GM12892 (cell line): ENCODE results near the gene NFE2.

ENCODE experiments used
- DNase-seq: peaks from one replicate; pipeline ENCODE4 v3.0.0; 2011; ENCODE audit not compliant: insufficient read length
- FAIRE-seq: peaks from 2 replicates; lab custom pipeline; 2011; peaks lifted over from hg19 to GRCh38; lab: Jason Lieb, UNC
- POLR2A ChIP-seq: IDR thresholded peaks from 2 replicates; pipeline ENCODE4 v1.6.1; 2011; ENCODE audit warnings: low read depth, low read length, control low read depth
- POLR2AphosphoS5 ChIP-seq: IDR thresholded peaks from 2 replicates; pipeline ENCODE4 v1.6.1; 2011; ENCODE audit warnings: low read depth, low read length, control low read depth
- TAF1 ChIP-seq: IDR thresholded peaks from 2 replicates; pipeline ENCODE4 v1.6.1; 2011; ENCODE audit warnings: low read depth, mild to moderate bottlenecking, control low read depth, low read length, borderline replicate concordance

NFE2 gene

DNA sequence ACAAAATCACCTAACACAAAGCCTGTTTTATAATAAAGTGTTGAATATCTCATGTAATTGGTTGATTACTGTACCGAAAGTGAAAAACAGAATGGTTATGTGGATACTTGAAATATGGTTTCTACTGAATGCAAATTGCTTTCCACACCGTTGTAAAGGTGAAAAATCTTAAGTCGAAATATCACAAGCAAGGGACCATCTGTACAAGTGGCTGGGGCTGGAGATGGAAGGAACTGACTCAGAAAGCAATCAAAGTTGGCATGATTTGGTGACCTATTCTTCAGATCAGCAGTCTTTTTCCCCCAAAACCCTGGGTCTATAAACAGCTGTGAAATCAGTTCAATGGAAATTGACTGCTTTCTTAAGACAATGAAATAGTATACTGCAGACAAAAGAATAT lies 24.4 kb downstream of the NFE2 start:
- FAIRE-seq (no peak), DNase-seq (no peak)
- no peak for TF ChIP-seq TAF1
- no peak for TF ChIP-seq POLR2A
- no peak for TF ChIP-seq POLR2AphosphoS5

DNA sequence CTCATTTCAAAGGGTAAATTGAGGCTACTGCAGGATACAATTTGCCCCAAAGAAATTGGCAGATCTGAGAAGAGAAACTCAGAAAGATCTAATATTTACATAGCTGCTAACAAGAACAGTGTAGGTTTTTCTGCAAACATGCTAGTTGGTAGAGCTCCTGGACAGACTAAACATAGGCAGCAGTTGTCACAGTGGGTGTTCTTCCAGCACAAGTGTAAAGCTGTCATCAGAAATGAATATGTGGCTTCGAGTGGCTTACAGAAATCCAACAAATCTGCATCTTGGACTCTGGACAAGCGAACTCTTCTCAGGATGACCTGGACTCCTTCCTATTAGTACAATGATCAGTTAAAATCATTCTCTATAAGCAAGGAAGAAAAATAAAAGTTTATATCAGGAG lies 26.8 kb downstream of the NFE2 start:
- no peak for DNase-seq
- no peak for TF ChIP-seq POLR2A
- TF ChIP-seq POLR2AphosphoS5 = no peak
- no peak for TF ChIP-seq TAF1

GRCh38 chr12:54272214-54272613 lies 28.6 kb downstream of the NFE2 start:
- FAIRE-seq (peak; percentile 5), DNase-seq (no peak)
- TF ChIP-seq TAF1 = no peak
- no peak for TF ChIP-seq POLR2A
- TF ChIP-seq POLR2AphosphoS5 = no peak

More for the DNA sequence above, 26.8 kb downstream of the NFE2 start:
- FAIRE-seq = no peak

DNA sequence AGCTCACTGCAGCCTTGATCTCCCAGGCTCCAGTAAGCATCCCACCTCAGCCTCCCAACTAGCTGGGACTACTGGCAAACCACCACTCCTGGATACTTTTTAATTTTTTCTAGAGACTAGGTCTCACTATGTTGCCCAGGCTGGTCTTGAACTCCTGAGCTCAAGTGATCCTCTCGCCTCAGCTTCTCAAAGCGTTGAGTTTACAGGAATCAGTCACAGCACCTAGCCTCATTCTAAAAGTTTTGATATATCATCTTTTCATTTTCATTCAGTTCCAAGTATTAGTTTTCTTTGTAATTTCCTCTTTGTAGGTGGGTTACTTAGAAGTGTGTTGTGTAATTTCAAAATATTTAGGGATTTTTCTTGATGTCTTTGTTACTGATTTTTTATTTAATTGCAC lies 30.5 kb downstream of the NFE2 start:
- DNase-seq (no peak), FAIRE-seq (no peak)
- TF ChIP-seq TAF1 = no peak
- no peak for TF ChIP-seq POLR2A
- no peak for TF ChIP-seq POLR2AphosphoS5

DNA sequence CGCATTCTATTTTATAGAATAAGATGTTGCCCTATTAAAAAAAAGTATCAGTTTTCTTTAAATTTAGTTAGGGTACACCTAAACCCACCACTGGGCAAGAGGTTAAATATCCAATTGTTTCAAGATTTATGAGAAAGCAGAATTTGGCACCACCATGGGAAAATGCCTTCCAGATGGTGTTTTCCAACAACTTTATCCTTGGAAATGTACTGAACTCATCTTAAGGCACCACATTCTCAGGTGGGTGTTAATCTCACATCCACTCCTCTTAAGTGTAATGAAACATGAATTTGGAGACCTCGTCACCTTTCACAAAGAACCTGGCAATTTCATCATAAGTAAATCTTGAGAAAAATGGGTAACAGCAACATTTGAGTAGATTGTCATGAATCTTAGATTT lies 34.0 kb downstream of the NFE2 start:
- DNase-seq (no peak), FAIRE-seq (no peak)
- no peak for TF ChIP-seq POLR2A
- no peak for TF ChIP-seq TAF1
- no peak for TF ChIP-seq POLR2AphosphoS5

- no peak for TF ChIP-seq POLR2A
- no peak for TF ChIP-seq POLR2AphosphoS5
- TF ChIP-seq TAF1 = no peak
- FAIRE-seq (no peak), DNase-seq (no peak)
Observed at GRCh38 chr12:54265364-54265812, 35.4 kb downstream of the NFE2 start.

DNA sequence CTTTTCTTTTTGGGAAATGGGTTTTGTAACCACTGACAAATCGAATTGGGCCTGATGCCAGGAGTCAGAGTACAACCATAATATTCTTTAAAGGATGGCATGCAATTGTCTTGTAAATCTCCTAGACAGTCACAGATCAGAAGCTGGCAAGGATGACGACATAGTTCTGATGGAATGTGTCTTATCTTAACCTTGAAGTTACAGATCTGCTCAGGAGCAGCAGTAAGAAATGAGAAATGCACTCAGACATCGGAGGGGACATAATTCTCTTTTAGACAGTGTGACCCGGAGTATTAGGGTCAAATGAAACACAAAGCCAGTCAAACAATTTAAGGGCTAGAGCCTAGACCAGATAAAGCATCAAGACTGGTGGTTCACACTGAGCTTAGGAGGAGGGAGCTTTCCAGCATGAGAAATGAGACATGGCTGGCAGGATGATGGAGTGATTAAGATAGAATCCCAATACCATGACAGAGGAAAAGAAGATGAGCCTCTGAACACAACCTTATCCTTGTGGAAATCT lies 38.4 kb downstream of the NFE2 start:
- FAIRE-seq (no peak), DNase-seq (no peak)

DNA sequence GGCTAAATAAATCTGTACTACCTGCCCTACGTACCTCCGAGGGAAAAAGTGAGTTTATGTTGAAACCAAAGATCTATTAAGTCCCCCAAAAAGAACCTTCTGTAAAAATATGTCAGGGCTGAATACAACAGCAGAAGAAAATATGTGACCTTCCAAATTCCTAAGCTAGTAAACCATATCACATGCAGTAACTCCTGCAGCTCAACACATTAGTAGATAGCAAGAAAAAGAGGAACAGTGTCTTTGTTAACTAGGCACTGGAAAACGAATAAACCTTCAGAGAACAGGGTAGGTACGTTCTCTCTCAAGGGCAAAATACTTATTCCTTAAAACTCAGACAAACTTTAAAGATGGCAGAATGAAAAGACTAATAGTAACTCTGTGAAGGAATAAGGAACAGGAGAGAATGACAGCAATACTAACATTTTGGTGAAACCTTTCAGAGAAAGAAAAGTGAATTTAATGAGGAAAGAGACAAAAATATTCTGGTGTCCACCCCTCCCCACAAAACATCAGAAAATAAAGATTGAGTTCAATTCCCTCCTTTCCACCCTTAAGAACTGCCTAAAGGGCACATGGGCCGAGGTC lies 38.9 kb downstream of the NFE2 start:
- DNase-seq (no peak), FAIRE-seq (no peak)
- TF ChIP-seq POLR2A = no peak
- TF ChIP-seq POLR2AphosphoS5 = no peak
- TF ChIP-seq TAF1 = no peak

More for the DNA sequence above, 38.4 kb downstream of the NFE2 start:
- TF ChIP-seq POLR2AphosphoS5 (no peak), POLR2A (no peak), TAF1 (no peak)

- peak; percentile 24 for FAIRE-seq
Observed at GRCh38 chr12:54259194-54260011, 41.4 kb downstream of the NFE2 start.

DNA sequence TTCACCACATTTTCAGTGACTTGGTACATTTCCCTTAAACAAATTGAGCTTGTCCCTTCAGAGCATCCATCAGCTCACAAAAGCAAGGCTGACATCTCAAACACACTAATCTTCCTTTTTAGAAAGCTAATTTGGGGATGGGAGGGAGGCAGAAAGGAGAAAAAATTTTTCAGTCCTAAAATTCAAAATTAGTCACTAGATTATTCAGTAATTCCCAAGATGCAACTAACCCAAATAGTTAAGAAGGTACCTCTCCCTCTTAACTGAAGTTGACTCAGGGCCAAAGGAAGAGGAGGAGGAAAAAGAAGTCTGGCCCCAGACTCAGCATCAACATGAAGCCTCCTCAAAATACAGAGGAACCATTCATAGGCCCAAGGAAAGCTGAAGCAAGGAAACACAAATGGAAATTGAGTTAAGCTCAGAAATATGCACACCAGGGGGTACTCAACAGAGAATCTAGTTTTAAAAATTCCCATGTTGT lies 42.6 kb downstream of the NFE2 start:
- no peak for TF ChIP-seq TAF1
- no peak for TF ChIP-seq POLR2A
- TF ChIP-seq POLR2AphosphoS5 = no peak

More at GRCh38 chr12:54259194-54260011, 41.4 kb downstream of the NFE2 start:
- DNase-seq = peak; percentile 59
- no peak for TF ChIP-seq TAF1
- TF ChIP-seq POLR2AphosphoS5 = no peak
- no peak for TF ChIP-seq POLR2A

DNA sequence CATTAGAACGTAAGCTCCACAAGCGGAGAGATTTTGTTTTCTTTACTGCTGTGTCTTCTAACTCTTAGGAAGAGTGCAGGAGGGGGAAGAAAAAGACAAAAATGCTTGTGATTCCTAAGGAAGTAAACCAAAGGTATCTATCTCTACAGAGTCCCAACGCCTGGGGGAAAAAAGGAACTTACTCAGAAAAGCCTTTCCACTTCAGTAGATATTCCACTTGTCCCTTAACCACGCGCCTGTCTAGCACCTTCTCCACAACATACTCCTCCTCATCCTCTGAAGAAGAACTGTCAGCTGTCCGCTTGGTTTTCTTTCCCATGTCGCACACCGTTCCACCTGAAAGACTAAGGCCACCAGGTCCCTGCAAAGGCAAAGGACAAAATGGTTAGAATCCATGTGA lies 43.5 kb downstream of the NFE2 start:
- DNase-seq (no peak), FAIRE-seq (no peak)
- TF ChIP-seq TAF1 (no peak), POLR2AphosphoS5 (no peak), POLR2A (no peak)

More for the DNA sequence above, 42.6 kb downstream of the NFE2 start:
- FAIRE-seq = no peak
- DNase-seq = no peak

GRCh38 chr12:54253240-54253639 lies 47.6 kb downstream of the NFE2 start:
- DNase-seq (no peak), FAIRE-seq (no peak)
- no peak for TF ChIP-seq POLR2A
- no peak for TF ChIP-seq TAF1
- no peak for TF ChIP-seq POLR2AphosphoS5

GRCh38 chr12:54251667-54252284 lies 49.0 kb downstream of the NFE2 start:
- TF ChIP-seq TAF1 = no peak
- TF ChIP-seq POLR2A = no peak
- no peak for TF ChIP-seq POLR2AphosphoS5
- no peak for FAIRE-seq
- DNase-seq = no peak

DNA sequence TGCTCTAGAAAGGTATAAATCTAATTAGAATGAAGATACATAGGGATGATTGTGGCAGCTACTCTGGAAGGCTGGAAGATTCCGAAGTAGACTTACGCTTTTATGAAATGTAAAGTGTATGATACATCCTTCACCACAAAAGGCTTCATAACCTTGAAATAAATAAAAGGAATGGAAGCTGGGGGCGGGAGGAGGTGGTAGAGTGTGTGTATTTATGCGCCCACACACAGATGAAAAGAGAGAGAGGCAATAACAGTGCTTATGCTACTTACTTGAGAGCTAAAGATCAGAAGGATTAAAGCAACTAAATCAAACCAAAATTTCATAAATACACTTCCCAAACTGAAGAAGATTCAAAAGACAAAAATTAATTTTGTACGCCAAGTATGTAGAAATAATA lies 51.3 kb downstream of the NFE2 start:
- no peak for FAIRE-seq
- no peak for TF ChIP-seq TAF1
- no peak for TF ChIP-seq POLR2AphosphoS5
- no peak for DNase-seq
